GM12875 (cell line): ENCODE data around the gene JAKMIP2.
A peak's percentile ranks its signal among the peaks of the same experiment; 100 is the strongest.

Source experiments
- H3K4me3 ChIP-seq: one replicate; pipeline ENCODE4 v1.5.1; 2011; ENCODE audit warnings: low read depth, low read length, control low read depth
- CTCF ChIP-seq: IDR thresholded peaks from 2 replicates; pipeline ENCODE4 v1.5.1; 2011; ENCODE audit warnings: low read depth, mild to moderate bottlenecking, control low read depth, inconsistent platforms, low read length, moderate library complexity, borderline replicate concordance; ENCODE audit not compliant: insufficient read depth

Gene JAKMIP2

GRCh38 chr5:147578228-147579024, 204.1 kb downstream of the JAKMIP2 start:
- TF ChIP-seq CTCF = 0 out of 2 replicates have a peak, but pooled peaks have one; percentile 6
- H3K4me3 ChIP-seq = no peak overlapping the region

GRCh38 chr5:147576646-147577535, 205.6 kb downstream of the JAKMIP2 start:
- TF ChIP-seq CTCF = peak; percentile 84
- H3K4me3 ChIP-seq = no peak overlapping the region

GRCh38 chr5:147575598-147575997, 206.9 kb downstream of the JAKMIP2 start:
- no peak for TF ChIP-seq CTCF
- no peak overlapping the region for H3K4me3 ChIP-seq

GRCh38 chr5:147573211-147573610, 209.3 kb downstream of the JAKMIP2 start:
- H3K4me3 ChIP-seq = no peak overlapping the region
- no peak for TF ChIP-seq CTCF

GRCh38 chr5:147568710-147569406, 213.7 kb downstream of the JAKMIP2 start:
- TF ChIP-seq CTCF = no peak
- no peak overlapping the region for H3K4me3 ChIP-seq

GRCh38 chr5:147567917-147568598, 214.5 kb downstream of the JAKMIP2 start:
- TF ChIP-seq CTCF = no peak
- H3K4me3 ChIP-seq = no peak overlapping the region
